ENCODE results near the gene ASXL1.
"Not testable (repeated sequence)": the region's sequence is repeated elsewhere in the genome, so short reads cannot be mapped to it uniquely, and the experiment has no call there.

The ASXL1 gene

DNA sequence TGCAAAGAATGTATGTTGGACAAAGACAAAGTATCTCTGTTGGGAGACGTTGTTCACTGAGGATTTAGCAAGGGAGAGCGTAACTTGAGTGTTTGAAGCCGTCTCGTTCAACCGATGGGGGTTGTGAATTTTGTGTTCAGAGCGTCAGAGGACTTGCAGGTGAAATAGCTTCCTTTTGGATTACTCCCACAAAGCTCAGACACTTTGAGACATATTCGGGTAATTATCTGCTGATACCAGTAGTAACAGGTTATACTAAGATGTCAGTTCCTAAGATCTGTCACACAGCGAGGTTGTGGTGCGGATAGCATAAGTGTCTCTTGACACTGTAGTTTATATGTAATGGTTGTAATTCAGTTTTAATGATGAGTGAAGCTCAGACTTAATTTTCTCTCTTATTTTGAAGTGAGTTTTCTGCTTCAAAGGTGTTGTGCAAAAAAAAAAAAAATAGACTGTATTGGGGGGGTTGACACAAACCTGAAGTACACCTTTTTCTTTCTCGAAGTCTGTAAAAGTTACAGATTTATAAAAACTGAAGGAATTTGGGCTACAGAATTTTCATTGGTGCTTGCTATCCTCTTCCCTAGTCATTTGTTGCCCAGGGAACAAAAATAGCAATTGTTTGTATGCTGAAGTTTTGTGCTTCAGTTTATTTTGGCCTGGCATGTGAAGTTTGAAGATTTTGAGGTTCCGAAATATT, 1.7 kb downstream of the ASXL1 start:
- in situ Hi-C loops (cut with MboI; ENCODE audit: low sequenced_read_pairs), result no loop called here

GRCh38 chr20:32360333-32360634, 2.2 kb downstream of the ASXL1 start:
- in situ Hi-C loops (cut with MboI; ENCODE audit: low sequenced_read_pairs), result no loop called here

GRCh38 chr20:32362901-32363364, 4.8 kb downstream of the ASXL1 start:
- in situ Hi-C loops (cut with MboI; ENCODE audit: low sequenced_read_pairs), result no loop called here

- in situ Hi-C loops (cut with MboI; ENCODE audit: low sequenced_read_pairs), result no loop called here
Observed at GRCh38 chr20:32363492-32363891, 5.4 kb downstream of the ASXL1 start.

- in situ Hi-C loops (cut with MboI; ENCODE audit: low sequenced_read_pairs), result no loop called here
Observed at GRCh38 chr20:32364554-32365208, 6.5 kb downstream of the ASXL1 start.

DNA sequence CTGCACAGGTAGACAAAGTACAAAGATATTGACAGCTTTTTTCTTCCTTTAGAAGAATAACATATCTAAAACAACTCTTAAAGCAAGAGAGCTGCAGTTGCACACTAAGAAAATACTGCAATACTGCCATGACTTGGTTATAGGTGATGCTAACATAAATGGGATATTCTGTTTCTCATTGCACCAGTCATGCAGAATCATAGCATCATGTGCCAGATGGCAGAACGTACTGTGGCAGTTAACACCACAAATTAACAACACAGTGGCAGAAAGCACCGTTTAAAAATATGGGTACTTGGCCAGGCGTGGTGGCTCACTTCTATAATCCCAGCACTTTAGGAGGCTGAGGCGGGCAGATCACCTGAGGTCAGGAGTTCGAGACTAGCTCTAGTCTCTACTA, 7.4 kb downstream of the ASXL1 start:
- in situ Hi-C loops (cut with MboI; ENCODE audit: low sequenced_read_pairs), result no loop called here

GRCh38 chr20:32366380-32366779, 8.2 kb downstream of the ASXL1 start:
- in situ Hi-C loops (cut with MboI; ENCODE audit: low sequenced_read_pairs), result no loop called here

DNA sequence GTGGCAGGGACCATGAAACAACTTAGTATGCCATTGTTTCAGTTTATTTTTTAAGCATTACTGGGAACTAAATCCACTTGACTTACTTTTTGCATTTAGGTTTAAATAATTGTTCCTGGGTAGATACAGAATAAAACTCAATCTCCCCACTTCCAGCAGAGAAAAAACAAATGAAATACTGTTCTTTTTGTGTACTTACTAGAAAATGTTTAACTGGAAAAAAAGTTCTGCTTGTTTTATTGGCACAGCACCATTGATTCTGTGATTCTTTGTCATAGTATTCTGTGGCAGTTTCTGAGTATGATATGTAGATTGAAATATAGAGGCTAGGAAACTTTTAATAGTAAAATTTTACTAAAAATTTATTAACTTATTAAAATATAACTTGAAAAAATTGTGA, 10.2 kb downstream of the ASXL1 start:
- in situ Hi-C loops (cut with MboI; ENCODE audit: low sequenced_read_pairs), result no loop called here

DNA sequence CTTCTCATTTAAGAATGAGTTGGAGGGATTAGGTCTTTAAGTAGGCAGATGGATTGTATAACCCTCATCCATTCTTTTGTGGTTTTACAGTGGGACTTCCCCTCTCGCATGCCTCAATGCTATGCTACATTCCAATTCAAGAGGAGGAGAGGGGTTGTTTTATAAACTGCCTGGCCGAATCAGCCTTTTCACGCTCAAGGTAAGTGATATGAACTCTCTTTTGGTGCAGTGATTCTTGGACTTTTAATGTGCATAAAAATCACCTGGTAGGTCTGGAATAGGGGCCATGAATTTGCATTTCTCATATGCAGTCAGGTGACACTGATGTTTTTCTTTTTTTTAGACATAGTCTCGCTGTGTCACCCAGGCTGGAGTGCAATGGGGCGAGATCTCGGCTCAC, 10.8 kb downstream of the ASXL1 start:
- in situ Hi-C loops (cut with MboI; ENCODE audit: low sequenced_read_pairs), result no loop called here

- in situ Hi-C loops (cut with MboI; ENCODE audit: low sequenced_read_pairs), result no loop called here
Observed at GRCh38 chr20:32370897-32371296, 12.8 kb downstream of the ASXL1 start.

DNA sequence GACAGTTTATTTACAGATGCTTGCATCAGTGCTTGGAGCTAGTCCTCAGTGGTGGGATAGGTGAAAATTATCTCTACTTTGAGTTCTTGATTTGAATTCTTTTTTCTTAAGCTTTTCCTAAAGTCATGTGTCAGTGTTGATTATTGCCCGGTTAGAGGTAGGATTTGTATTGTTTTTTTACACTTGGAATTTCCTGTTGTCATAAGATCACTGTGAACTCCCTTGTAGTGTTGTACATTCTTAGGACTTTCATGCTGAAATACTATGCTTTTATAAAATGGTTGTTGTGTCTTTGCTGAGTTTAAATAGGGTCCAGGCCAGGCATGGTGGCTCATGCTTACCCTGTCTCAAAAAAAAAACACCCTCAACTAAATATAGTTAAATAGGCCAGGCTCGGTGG, 20.3 kb downstream of the ASXL1 start:
- in situ Hi-C loops (cut with MboI; ENCODE audit: low sequenced_read_pairs), result no loop called here

- in situ Hi-C loops (cut with MboI; ENCODE audit: low sequenced_read_pairs), result not testable (repeated sequence)
Observed at GRCh38 chr20:32380037-32380436, 21.9 kb downstream of the ASXL1 start.

DNA sequence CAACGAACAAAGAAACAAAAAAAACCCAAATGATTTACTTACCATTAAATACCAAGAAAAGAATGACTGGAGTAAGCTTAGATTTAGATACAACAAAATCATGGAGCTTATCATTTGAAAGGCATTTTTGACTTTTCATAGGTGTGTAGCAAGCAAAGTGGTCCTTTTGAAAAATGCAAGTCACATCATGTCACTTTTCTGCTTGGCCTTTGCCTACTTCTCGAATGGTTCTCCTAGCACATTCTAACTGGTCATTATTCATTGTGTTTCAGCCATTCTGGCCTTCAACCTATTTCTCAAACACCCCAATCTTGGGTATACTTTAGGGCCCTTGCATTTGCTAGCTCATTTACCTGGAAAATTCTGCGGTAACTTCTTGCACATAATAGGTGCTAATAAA, 22.6 kb downstream of the ASXL1 start:
- in situ Hi-C loops (cut with MboI; ENCODE audit: low sequenced_read_pairs), result no loop called here

DNA sequence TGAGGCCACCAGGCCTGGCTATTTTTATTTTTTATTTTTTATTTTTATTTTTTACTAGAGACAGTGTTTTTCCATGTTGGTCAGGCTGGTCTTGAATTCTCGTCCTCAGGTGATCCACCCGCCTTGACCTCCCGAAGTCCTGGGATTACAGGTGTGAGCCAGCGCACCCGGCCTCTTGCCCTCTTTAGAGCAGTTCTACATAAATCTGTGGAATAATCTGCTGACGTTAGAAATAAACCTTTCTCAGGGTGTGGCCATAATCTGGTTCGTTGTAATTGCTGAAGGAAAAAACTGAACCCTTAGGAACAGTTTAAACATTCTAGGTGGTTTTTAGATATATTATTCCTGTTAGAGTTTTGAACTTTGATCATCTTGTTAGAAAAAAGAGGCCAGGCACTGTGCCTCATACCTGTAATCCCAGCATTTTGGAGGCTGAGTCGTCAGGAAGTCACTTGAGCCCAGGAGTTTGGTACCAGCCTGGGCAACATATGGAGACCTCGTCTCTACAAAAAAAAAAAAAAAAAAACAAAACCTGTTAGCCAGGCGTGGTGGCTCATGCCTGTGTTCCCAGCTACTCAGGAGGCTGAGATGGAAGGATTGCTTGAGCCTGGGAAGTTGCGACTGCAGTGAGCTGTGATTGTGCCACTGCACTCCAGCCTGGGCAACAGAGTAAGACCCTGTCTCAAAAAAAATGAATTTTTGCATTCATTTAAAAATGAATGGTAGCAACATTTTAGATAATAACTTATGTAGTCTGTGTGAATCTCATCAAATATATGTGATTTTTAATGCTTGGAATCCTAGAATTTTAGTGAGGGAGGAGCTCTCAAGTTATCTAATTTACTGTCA, 24.2 kb downstream of the ASXL1 start:
- in situ Hi-C loops (cut with MboI; ENCODE audit: low sequenced_read_pairs), result no loop called here

DNA sequence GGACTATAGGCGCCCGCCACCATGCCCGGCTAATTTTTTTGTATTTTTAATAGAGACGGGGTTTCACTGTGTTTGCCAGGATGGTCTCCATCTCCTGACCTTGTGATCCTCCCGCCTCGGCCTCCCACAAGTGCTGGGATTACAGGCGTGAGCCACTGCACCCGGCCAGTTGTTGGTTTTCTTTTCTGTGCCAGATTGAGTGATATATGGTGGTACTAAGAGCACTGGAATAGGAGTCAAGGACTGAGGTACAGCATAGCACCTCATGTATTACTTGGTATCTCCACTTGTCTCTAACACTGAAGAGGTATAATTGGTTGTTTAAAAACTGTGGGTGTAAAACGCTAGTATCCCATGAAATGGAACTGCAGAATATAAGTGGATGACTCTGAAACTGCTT, 25.3 kb downstream of the ASXL1 start:
- in situ Hi-C loops (cut with MboI; ENCODE audit: low sequenced_read_pairs), result not testable (repeated sequence)

DNA sequence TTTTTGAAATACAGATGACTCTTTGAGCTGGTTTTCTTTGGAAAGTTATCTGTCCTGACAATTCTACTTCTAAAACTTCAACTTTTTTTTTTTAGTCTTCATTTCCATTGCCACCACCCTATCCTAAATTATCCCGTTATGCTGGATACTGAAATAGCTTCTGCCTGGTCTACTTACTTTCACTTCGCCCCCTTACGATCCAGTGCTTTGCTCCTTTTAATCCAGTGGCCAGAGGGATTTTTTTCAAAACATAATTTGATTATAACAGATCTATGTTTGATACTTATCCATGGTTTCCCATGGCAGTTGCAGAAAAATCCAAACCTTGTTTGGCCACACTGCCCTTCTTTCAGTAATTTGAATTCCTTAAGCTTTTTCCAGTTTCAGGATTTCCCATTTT, 27.4 kb downstream of the ASXL1 start:
- in situ Hi-C loops (cut with MboI; ENCODE audit: low sequenced_read_pairs), result no loop called here

- in situ Hi-C loops (cut with MboI; ENCODE audit: low sequenced_read_pairs), result no loop called here
Observed at GRCh38 chr20:32386091-32386490, 28.0 kb downstream of the ASXL1 start.

DNA sequence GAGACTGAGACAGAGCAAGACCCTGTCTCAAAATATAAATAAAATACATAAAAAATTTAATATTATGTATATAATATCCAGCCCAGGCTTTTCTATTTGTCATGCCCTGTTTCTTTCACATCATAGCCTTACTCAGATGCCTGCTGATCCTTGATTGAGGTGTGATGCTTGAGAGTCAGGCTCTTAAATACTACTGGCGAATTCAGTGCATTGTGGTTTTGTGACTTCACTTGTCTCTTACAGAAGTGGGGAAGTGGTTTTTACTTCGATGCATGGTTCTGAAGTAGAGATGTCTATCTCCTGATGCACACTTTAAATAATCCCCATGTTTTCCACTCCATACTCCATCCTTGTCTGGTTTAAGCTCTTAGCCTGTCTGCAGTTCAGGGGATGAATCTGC, 29.1 kb downstream of the ASXL1 start:
- in situ Hi-C loops (cut with MboI; ENCODE audit: low sequenced_read_pairs), result no loop called here

- in situ Hi-C loops (cut with MboI; ENCODE audit: low sequenced_read_pairs), result no loop called here
Observed at GRCh38 chr20:32391003-32391402, 32.9 kb downstream of the ASXL1 start.

DNA sequence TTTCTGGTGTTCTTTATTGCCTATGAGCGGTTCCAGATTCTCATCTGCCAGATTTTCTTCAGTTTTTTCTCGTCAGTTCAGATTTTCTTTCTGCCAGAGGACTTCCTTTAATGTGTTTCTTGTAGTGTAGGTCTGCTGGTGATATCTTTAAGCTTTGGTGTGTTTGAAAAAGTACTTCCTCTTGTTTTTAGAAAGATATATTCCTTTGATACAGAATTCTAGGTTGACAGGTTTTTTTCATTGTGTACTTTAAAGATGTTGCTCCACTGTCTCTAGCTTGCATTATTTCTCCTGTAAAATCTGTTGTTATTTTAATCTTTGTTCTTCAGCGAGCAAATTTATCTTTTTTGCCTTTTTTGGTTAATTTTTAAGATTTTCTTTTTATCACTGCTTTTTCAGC, 36.9 kb downstream of the ASXL1 start:
- in situ Hi-C loops (cut with MboI; ENCODE audit: low sequenced_read_pairs), result no loop called here

DNA sequence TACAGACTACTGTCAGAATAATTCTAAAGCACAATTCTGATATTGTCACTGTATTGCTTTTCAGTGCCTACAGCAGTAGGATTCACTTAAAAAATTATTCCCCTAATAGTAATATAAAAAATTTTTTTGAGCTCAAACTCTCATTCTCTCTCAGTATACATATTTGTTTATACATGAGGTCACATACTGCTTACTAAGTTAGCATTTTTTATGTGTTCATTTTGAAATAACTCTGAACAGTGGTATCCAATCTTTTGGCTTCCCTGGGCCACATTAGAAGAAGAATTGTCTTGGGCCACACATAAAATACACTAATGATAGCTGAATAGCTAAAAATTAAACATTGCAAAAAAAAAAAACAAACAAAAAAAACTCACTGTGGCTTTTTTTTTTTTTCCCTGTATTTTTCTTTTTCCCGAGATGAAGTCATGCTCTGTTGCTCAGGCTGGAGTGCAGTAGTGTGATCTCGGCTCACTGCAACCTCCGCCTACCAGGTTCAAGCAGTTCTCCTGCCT, 38.6 kb downstream of the ASXL1 start:
- in situ Hi-C loops (cut with MboI; ENCODE audit: low sequenced_read_pairs), result no loop called here

- in situ Hi-C loops (cut with MboI; ENCODE audit: low sequenced_read_pairs), result no loop called here
Observed at GRCh38 chr20:32397567-32398084, 39.5 kb downstream of the ASXL1 start.
